ENCODE data around the gene FCN1.
A peak's percentile ranks its signal among the peaks of the same experiment; 100 is the strongest.

FCN1 gene

GRCh38 chr9:134913713-134914500 is 3.8 kb downstream of the FCN1 start:
- no peak for TF ChIP-seq CTCF (IDR thresholded peaks at IDR 0.05)
- peak; percentile 12 to 35 for DNase-seq
- H3K27ac ChIP-seq = no peak overlapping the region
- intact Hi-C loops (cut with DNase I; ENCODE audit: low total_unique reads) = no loop called here
- H3K4me3 ChIP-seq = no peak overlapping the region
- H3K9me3 ChIP-seq = peaks cover 0 to 6% (median 1%) of the 10 kb centered on the region in 3 donors
- peaks cover 0 to 60% of the 10 kb centered on the region in 2 donors for H3K27me3 ChIP-seq
- H3K36me3 ChIP-seq = no peaks in the 10 kb centered on the region
- H3K4me1 ChIP-seq = no peaks in the 10 kb centered on the region

GRCh38 chr9:134913041-134913712 is 4.5 kb downstream of the FCN1 start:
- TF ChIP-seq CTCF (IDR thresholded peaks at IDR 0.05) = no peak
- H3K27me3 ChIP-seq = peaks cover 0 to 64% of the 10 kb centered on the region in 2 donors
- no peaks in the 10 kb centered on the region for H3K9me3 ChIP-seq
- H3K27ac ChIP-seq = no peak overlapping the region
- intact Hi-C loops (cut with DNase I; ENCODE audit: low total_unique reads) = no loop called here
- H3K4me1 ChIP-seq = no peaks in the 10 kb centered on the region
- no peaks in the 10 kb centered on the region for H3K36me3 ChIP-seq
- no peak overlapping the region for H3K4me3 ChIP-seq
- peak; percentile 6 to 54 for DNase-seq

- Histone ChIP-seq H3K4me3 (no peak overlapping the region), H3K4me1 (no peaks in the 10 kb centered on the region), H3K27ac (no peak overlapping the region), H3K36me3 (no peaks in the 10 kb centered on the region), H3K27me3 (peaks cover 0 to 63% of the 10 kb centered on the region in 2 donors), H3K9me3 (no peaks in the 10 kb centered on the region)
- DNase-seq = peak; percentile 11 to 43
- intact Hi-C loops (cut with DNase I; ENCODE audit: low total_unique reads) = no loop called here
- no peak for TF ChIP-seq CTCF (IDR thresholded peaks at IDR 0.05)
These were observed 5.4 kb downstream of the FCN1 start for GRCh38 chr9:134912126-134912840.

- no peak for TF ChIP-seq CTCF (IDR thresholded peaks at IDR 0.05)
- intact Hi-C loops (cut with DNase I; ENCODE audit: low total_unique reads) = no loop called here
- H3K4me1 ChIP-seq = no peaks in the 10 kb centered on the region
- H3K27me3 ChIP-seq = peaks cover 0 to 42% of the 10 kb centered on the region in 2 donors
- no peaks in the 10 kb centered on the region for H3K36me3 ChIP-seq
- H3K4me3 ChIP-seq = no peak overlapping the region
- no peaks in the 10 kb centered on the region for H3K9me3 ChIP-seq
- H3K27ac ChIP-seq = no peak overlapping the region
- peak; percentile 14 to 49 for DNase-seq
These were observed 7.9 kb downstream of the FCN1 start for GRCh38 chr9:134909511-134910481.

All from tibial artery (tissue), 4 donors.